ENCODE measurements around the gene KLHL26.

DNA sequence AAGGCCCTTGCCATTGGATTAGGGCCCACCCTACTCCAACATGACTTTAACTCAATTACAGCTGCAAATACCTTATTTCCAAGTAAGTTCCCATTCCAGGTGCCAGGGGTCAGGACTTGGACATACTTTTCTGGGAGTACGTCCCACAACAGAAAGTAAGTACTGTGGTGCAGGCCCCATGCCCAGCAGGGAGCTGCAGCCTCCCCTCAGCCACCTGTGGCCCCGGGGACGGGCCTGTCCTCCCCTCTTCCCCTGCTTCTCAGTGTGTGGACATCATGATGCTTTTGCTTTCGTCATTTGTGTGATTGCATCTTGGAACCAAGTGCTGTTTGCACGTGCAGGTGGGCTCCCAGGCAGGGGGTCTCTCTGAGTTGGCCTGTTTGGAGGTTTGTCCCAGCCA, 78.6 kb downstream of the KLHL26 start:
- TF ChIP-seq POLR2A (IDR thresholded peaks at IDR 0.05) (no peak), POLR2AphosphoS5 (IDR thresholded peaks at IDR 0.05; ENCODE audit: insufficient read depth in 1 of 2, low read depth in 1 of 2) (no peak)
- TF ChIP-seq, protein P1, sequence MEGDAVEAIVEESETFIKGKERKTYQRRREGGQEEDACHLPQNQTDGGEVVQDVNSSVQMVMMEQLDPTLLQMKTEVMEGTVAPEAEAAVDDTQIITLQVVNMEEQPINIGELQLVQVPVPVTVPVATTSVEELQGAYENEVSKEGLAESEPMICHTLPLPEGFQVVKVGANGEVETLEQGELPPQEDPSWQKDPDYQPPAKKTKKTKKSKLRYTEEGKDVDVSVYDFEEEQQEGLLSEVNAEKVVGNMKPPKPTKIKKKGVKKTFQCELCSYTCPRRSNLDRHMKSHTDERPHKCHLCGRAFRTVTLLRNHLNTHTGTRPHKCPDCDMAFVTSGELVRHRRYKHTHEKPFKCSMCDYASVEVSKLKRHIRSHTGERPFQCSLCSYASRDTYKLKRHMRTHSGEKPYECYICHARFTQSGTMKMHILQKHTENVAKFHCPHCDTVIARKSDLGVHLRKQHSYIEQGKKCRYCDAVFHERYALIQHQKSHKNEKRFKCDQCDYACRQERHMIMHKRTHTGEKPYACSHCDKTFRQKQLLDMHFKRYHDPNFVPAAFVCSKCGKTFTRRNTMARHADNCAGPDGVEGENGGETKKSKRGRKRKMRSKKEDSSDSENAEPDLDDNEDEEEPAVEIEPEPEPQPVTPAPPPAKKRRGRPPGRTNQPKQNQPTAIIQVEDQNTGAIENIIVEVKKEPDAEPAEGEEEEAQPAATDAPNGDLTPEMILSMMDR (IDR thresholded peaks at IDR 0.05), result no peak

All from vagina (tissue), 2 donors.